HT-29 (cell line): Measurements from ENCODE around the gene NDUFAF2. TPM values are rescaled to one million over a fixed set of nuclear protein-coding genes. Genes with fewer than 3 reads are reported as not detected.
A peak's percentile ranks its signal among the peaks of the same experiment; 100 is the strongest.
"Not testable (repeated sequence)": the region's sequence is repeated elsewhere in the genome, so short reads cannot be mapped to it uniquely, and the experiment has no call there.

ENCODE experiments used
- DNase-seq: peaks from one replicate; pipeline ENCODE4 v3.0.0-alpha.2; 2015; ENCODE audit warnings: low spot score
- total RNA-seq: library from RNA; depleted of rRNA; stranded (reverse); fragments of >200 nt; shearing (Covaris generic); gene quantifications from 2 replicates; pipeline ENCODE4 v1.2.3, GENCODE V29; 2014; rRNA removed

The NDUFAF2 gene
- total RNA-seq: 18.4 and 26.0 TPM in 2 replicates

GRCh38 chr5:60944904-60945812 is at the start of gene NDUFAF2, which contains the start of gene ERCC8:
NDUFAF2 (plus strand) TSS chr5:60945205; CDS start chr5:60945256, 51 bp downstream.
ERCC8 (minus strand) TSS chr5:60945070; CDS start chr5:60945008, 62 bp downstream.
- peak; percentile 96 for DNase-seq

- DNase-seq: no peak
Measured at GRCh38 chr5:60896991-60897390, 48.0 kb upstream of the NDUFAF2 start.

- no peak for DNase-seq
Measured at GRCh38 chr5:60903356-60903755, 41.6 kb upstream of the NDUFAF2 start.

DNA sequence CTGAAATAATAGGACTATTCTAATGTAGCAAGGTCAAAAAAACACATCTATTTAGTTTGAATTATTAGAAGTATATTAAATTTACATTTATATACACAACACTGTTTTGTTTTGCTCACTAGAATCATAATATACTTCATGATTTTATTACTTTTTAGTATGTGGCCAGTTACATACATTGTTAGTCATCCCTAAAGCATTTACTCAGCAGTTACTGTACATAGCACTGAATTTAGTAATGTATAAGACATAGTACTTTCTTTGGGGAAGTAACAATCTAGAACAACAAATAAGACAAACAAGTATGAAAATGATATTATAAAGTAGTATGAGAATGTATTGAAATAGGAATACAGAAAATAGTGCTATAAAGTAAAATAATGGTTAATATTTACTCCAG is 28.4 kb upstream of the NDUFAF2 start:
- DNase-seq: no peak

- DNase-seq: no peak
Measured at GRCh38 chr5:60918466-60918865, 26.5 kb upstream of the NDUFAF2 start.

- no peak for DNase-seq
Measured at GRCh38 chr5:60927450-60927849, 17.6 kb upstream of the NDUFAF2 start.

DNA sequence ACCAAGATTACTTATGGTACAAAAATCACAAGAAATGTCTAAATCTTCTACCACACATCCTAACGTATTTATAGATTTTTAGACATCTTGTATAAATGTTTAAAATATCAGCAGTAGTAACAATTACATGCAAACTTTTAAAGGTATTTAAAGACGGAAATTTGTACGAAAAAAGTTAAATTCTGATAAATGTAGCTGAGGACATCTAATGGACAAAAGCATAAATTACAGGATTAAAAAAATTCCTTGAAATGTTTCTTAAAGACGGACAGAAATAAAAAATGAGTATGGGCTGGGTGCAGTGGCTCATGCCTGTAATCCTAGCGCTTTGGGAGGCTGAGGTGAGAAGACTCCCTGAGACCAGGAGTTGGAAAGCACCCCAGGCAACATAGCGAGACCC is 16.0 kb upstream of the NDUFAF2 start:
- peak; percentile 29 for DNase-seq

GRCh38 chr5:60943624-60944023 is 1.4 kb upstream of the NDUFAF2 start:
- no peak for DNase-seq

GRCh38 chr5:60945813-60946187 is 795 bp downstream of the NDUFAF2 start:
- DNase-seq: peak; percentile 69

GRCh38 chr5:60948738-60949137 is 3.7 kb downstream of the NDUFAF2 start:
- no peak for DNase-seq

- no peak for DNase-seq
Measured at GRCh38 chr5:60955239-60955638, 10.2 kb downstream of the NDUFAF2 start.

DNA sequence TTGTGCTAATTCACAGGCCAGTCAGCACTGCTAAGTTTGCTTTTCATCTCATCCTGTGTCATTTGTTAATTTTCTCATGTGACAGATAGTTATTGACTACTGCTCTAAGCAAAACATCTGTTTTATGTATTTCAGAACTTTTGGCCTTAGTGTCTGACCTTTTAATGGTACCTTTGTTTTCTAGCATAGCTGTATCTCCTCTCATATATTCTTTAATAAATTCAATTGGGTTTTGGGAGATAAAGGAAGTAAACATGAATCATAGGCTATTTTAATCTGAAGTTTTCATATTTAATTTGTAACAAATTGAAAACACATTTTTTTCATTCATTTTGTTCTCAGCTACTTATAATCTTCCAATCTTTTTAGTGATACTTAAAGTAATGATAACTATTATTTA is 13.1 kb downstream of the NDUFAF2 start:
- no peak for DNase-seq

DNA sequence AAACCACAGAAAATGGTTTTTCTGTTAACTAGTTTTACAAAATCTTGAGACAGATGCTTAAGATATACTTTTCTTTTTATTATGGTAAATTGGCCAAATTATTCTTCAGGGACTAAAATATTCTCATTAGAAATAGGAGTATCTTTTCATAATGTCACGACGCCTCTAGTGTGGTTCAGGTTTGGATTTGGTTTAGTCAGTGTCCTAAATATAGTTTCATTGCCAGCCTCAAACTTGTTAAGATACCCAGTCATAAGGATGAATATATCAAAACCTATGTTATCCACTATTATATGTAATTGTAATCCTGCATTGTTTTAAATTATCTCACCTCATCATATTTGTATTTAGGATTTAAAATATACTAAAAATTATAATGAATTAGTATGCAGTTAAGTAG is 13.7 kb downstream of the NDUFAF2 start:
- no peak for DNase-seq

- DNase-seq: peak; percentile 49
Measured at GRCh38 chr5:60959156-60959555, 14.2 kb downstream of the NDUFAF2 start.

DNA sequence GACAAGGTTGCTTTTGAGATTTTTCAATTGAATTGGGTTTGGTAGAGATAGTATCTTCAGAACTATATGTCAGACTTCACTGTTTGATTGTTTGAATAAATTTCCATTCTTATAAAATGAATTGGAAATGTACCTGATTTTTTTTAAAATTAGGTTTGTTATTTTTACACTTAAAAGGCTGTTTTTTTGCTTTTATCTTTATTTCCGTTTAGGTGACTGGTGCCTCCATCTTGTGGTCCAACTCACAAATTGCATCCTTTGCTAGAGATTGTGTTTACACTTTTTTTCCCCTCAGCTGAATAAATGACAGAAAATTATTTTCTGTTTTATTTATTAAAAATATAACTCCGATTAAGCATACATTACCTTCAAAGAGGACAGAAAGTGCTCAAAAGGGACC is 15.6 kb downstream of the NDUFAF2 start:
- peak; percentile 33 for DNase-seq

- no peak for DNase-seq
Measured at GRCh38 chr5:60961685-60962084, 16.7 kb downstream of the NDUFAF2 start.

DNA sequence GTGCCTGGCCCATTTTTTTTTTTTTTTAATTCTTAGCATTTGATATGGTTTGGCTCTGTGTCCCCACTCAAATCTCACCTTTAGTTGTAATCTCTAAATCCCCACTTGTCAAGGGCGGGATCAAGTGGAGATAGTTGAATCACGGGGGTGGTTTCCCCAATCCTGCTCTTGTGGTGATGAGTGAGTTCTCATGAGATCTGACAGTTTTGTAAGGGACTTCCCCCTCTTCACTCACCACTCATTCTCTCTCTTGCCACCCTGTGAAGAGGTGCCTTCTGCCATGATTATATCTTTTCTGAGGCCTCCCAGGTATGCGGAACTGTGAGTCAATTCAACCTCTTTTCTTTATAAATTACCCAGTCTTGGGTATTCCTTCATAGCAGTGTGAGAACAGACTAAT is 27.2 kb downstream of the NDUFAF2 start:
- DNase-seq: no peak

- DNase-seq: no peak
Measured at GRCh38 chr5:60977956-60978737, 33.1 kb downstream of the NDUFAF2 start.

- no peak for DNase-seq
Measured at GRCh38 chr5:60978968-60979367, 34.0 kb downstream of the NDUFAF2 start.

GRCh38 chr5:60980511-60980910 is 35.5 kb downstream of the NDUFAF2 start:
- no peak for DNase-seq

DNA sequence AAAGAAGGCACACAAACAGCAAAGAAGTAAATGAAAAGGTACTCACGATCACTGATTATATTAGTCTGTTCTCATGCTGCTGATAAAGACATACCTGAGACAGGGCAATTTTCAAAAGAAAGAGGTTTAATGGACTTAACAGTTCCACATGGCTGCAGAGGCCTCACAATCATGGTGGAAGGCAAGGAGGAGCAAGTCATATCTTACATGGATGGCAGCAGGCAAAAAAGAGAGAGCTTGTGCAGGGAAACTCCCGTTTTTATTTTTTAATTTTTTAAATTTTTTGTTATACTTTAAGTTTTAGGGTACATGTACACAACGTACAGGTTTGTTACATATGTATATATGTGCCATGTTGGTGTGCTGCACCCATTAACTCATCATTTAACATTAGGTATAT is 37.1 kb downstream of the NDUFAF2 start:
- not testable (repeated sequence) for DNase-seq

GRCh38 chr5:60989790-60990189 is 44.8 kb downstream of the NDUFAF2 start:
- no peak for DNase-seq

DNA sequence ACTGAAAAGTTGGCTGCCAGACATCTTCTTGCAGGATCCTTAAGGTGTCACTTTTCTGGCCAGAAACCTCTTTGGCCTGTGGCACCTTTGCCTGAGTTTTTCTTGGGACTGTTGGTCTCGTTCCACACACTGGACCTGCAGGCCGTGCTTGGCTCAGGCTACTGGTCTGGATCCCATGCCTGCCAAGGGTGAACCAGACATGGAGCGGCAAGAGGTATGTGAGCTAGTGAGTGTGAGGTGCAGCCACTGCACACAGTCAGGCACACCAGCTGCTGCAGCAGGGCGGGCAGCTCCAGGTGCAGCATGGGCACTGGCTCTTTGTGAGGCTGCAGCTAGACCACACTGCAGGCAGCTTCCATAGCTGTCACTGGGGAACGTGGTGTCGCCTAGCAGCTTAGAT is 47.9 kb downstream of the NDUFAF2 start:
- no peak for DNase-seq
